ENCODE results near the gene NFE2L2. TPM values are rescaled to one million over a fixed set of nuclear protein-coding genes. Genes with fewer than 3 reads are reported as not detected.

Gene NFE2L2
- total RNA-seq, 1 donor from 2014 or later = 100 TPM

DNA sequence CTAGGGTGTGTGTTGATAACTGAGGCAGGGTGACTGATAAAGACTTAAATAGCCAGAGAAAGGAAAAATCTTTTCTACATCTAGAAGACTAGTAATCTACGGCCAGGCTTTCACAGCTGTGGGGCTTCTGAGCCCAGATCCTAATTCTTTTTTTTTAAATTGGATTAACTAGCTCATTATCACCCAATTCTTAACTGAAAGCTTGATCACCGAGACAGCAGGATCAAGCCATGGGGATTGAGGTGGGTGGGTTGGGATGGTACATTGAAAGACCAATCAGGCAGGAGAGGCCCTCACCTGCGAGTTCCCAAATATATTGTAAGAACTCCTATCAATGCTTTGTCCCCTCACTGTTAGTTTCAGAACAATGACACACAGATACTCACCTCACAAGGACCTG lies 20.0 kb upstream of the NFE2L2 start:
- Mint-ChIP-seq H3K9me3 (ENCODE audit: unreplicated experiment) (no peaks in the 10 kb centered on the region), H3K36me3 (ENCODE audit: unreplicated experiment) (no peaks in the 10 kb centered on the region), H3K4me1 (ENCODE audit: unreplicated experiment) (peaks cover 12% of the 10 kb centered on the region), H3K4me3 (ENCODE audit: unreplicated experiment) (no peak overlapping the region), H3K27me3 (ENCODE audit: unreplicated experiment) (no peaks in the 10 kb centered on the region), H3K27ac (ENCODE audit: unreplicated experiment) (no peak overlapping the region)
- DNase-seq (ENCODE audit: extremely low spot score, unreplicated experiment) = no peak
- TF ChIP-seq, protein P1, sequence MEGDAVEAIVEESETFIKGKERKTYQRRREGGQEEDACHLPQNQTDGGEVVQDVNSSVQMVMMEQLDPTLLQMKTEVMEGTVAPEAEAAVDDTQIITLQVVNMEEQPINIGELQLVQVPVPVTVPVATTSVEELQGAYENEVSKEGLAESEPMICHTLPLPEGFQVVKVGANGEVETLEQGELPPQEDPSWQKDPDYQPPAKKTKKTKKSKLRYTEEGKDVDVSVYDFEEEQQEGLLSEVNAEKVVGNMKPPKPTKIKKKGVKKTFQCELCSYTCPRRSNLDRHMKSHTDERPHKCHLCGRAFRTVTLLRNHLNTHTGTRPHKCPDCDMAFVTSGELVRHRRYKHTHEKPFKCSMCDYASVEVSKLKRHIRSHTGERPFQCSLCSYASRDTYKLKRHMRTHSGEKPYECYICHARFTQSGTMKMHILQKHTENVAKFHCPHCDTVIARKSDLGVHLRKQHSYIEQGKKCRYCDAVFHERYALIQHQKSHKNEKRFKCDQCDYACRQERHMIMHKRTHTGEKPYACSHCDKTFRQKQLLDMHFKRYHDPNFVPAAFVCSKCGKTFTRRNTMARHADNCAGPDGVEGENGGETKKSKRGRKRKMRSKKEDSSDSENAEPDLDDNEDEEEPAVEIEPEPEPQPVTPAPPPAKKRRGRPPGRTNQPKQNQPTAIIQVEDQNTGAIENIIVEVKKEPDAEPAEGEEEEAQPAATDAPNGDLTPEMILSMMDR (IDR thresholded peaks at IDR 0.05) = no peak

DNA sequence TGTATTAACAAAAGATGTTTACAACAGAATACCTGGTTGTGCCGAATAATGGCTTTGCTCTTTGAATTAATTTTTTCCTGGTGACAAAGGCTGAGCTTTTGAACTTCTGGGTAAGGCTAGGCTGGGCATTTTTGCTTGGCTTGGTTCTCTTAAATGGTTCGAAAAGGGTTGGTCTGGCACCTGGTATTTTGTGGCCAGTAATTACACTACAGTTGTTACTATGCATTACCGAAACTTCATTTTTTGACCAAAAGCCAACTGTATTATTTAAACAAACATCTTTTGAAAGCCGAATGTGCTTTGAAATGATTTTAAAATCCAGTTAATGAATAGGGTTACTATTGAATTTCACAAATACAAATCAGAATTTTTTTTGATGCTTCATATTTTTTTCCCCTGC lies 19.4 kb upstream of the NFE2L2 start:
- Mint-ChIP-seq H3K27me3 (ENCODE audit: unreplicated experiment) (no peaks in the 10 kb centered on the region), H3K4me3 (ENCODE audit: unreplicated experiment) (no peak overlapping the region), H3K36me3 (ENCODE audit: unreplicated experiment) (no peaks in the 10 kb centered on the region), H3K27ac (ENCODE audit: unreplicated experiment) (no peak overlapping the region), H3K4me1 (ENCODE audit: unreplicated experiment) (peaks cover 12% of the 10 kb centered on the region), H3K9me3 (ENCODE audit: unreplicated experiment) (no peaks in the 10 kb centered on the region)
- TF ChIP-seq, protein P1 (IDR thresholded peaks at IDR 0.05) = no peak
- no peak for DNase-seq (ENCODE audit: extremely low spot score, unreplicated experiment)

DNA sequence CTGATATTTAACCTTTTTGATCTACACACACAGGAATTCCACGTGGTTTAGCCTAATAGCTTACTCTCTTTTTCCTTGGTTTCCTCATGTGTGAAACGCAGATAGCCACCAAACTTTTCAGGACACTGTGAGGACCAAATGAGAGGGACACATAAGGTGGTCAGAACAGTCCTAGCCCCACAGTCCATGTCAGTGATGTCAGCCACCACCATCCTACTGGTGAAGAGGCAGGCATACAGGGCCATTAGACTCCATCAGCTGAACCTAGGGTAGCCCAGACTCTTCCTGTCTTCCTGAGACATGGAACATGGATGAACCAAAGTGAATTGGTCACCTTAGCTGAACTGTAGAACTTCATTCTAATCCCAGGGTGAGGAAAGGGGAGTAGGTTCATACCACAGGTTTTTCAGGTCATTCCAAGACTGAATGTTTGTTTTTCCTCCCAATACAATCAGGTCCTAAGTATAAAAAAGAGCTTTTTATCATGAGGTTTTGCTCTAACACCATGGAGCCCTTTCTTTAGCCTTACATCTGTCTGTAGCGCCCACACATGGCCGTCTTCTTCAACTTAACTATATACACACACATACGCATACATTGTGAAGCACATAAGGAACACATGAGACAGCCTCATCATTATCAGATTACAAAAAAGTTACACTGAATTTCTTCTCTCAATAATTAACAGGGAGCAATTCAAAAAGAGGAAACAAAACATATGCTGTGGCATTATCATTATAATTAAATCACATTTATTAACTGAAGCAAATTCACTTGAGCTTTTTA lies 18.5 kb upstream of the NFE2L2 start:
- no peak for DNase-seq (ENCODE audit: extremely low spot score, unreplicated experiment)
- H3K27ac Mint-ChIP-seq (ENCODE audit: unreplicated experiment) = peak overlapping the region; percentile 6
- H3K36me3 Mint-ChIP-seq (ENCODE audit: unreplicated experiment) = no peaks in the 10 kb centered on the region
- no peak overlapping the region for H3K4me3 Mint-ChIP-seq (ENCODE audit: unreplicated experiment)
- H3K9me3 Mint-ChIP-seq (ENCODE audit: unreplicated experiment) = no peaks in the 10 kb centered on the region
- TF ChIP-seq, protein P1 (IDR thresholded peaks at IDR 0.05) = no peak
- H3K27me3 Mint-ChIP-seq (ENCODE audit: unreplicated experiment) = no peaks in the 10 kb centered on the region
- peaks cover 12% of the 10 kb centered on the region for H3K4me1 Mint-ChIP-seq (ENCODE audit: unreplicated experiment)

DNA sequence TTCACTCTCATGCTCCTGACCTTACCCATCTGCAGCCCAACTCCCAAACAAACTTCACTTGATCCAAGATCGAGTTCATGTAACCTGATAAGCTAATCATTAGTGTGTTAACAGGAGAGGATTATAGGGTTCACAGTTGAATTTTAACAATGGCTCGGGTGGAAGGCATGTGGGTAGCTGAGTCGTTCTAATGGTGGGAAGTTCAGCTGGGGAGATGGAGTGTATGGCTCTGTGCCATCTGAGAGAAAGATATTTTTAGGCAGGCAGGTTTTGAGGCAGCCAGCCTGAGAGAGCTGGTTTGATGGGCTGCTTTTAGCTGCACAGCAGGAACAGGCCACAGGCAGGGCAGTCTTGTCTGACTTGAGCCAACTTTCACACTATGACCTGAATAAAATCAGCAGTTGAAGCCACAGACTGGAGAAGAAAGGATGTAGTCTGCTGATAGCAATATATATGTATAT lies 17.7 kb upstream of the NFE2L2 start:
- H3K27ac Mint-ChIP-seq (ENCODE audit: unreplicated experiment) = peak overlapping the region; percentile 6
- H3K36me3 Mint-ChIP-seq (ENCODE audit: unreplicated experiment) = no peaks in the 10 kb centered on the region
- no peaks in the 10 kb centered on the region for H3K9me3 Mint-ChIP-seq (ENCODE audit: unreplicated experiment)
- H3K27me3 Mint-ChIP-seq (ENCODE audit: unreplicated experiment) = no peaks in the 10 kb centered on the region
- H3K4me3 Mint-ChIP-seq (ENCODE audit: unreplicated experiment) = no peak overlapping the region
- TF ChIP-seq, protein P1 (IDR thresholded peaks at IDR 0.05) = no peak
- DNase-seq (ENCODE audit: extremely low spot score, unreplicated experiment) = no peak
- H3K4me1 Mint-ChIP-seq (ENCODE audit: unreplicated experiment) = peaks cover 12% of the 10 kb centered on the region

DNA sequence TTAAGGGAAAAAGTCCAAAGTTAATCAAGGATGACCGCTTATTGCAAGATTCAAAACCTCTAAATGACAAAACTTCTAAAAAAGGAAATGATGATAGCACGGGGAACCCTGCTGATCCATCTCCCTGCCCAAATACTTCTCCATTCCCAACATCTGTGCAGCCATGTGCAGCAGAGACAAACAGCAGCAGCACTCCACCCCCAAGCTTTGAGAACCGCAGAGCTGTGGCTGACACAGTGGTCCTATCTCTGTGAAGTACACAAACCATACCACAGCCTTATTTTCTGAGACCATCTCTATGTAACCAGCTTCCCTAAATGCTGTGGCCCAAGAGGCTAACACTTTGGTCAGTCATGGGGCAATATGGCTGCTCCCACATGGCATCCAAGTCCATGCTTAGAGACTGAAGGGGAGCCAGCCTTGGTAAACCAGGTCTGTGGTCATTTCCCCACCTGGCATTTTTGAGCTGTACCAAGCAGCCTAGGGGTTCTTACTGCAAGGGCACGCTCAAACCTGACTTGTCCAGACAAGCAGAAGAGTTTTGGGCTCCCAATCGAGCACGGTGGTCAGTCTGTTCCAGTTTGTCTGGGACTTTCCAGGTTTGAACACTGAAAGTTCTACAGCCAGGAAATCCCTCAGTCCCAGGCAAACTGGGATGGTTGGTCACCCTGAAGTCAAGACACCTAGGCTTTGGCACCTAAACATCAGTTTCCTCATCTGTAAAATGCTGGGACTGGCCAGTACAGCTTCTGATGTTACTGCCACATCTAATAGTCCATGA lies 17.1 kb upstream of the NFE2L2 start:
- TF ChIP-seq, protein P1 (IDR thresholded peaks at IDR 0.05) = no peak
- H3K9me3 Mint-ChIP-seq (ENCODE audit: unreplicated experiment) = no peaks in the 10 kb centered on the region
- H3K4me3 Mint-ChIP-seq (ENCODE audit: unreplicated experiment) = no peak overlapping the region
- H3K27ac Mint-ChIP-seq (ENCODE audit: unreplicated experiment) = peak overlapping the region; percentile 6
- DNase-seq (ENCODE audit: extremely low spot score, unreplicated experiment) = no peak
- peaks cover 12% of the 10 kb centered on the region for H3K4me1 Mint-ChIP-seq (ENCODE audit: unreplicated experiment)
- H3K36me3 Mint-ChIP-seq (ENCODE audit: unreplicated experiment) = no peaks in the 10 kb centered on the region
- H3K27me3 Mint-ChIP-seq (ENCODE audit: unreplicated experiment) = no peaks in the 10 kb centered on the region
